ENCODE data around the gene TICAM1.

- TF ChIP-seq, protein P1, sequence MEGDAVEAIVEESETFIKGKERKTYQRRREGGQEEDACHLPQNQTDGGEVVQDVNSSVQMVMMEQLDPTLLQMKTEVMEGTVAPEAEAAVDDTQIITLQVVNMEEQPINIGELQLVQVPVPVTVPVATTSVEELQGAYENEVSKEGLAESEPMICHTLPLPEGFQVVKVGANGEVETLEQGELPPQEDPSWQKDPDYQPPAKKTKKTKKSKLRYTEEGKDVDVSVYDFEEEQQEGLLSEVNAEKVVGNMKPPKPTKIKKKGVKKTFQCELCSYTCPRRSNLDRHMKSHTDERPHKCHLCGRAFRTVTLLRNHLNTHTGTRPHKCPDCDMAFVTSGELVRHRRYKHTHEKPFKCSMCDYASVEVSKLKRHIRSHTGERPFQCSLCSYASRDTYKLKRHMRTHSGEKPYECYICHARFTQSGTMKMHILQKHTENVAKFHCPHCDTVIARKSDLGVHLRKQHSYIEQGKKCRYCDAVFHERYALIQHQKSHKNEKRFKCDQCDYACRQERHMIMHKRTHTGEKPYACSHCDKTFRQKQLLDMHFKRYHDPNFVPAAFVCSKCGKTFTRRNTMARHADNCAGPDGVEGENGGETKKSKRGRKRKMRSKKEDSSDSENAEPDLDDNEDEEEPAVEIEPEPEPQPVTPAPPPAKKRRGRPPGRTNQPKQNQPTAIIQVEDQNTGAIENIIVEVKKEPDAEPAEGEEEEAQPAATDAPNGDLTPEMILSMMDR (IDR thresholded peaks at IDR 0.05), result no peak
- no peak for TF ChIP-seq POLR2A (IDR thresholded peaks at IDR 0.05)
Observed at GRCh38 chr19:4776436-4777211, 54.9 kb downstream of the TICAM1 start.

Measured in thyroid gland (tissue), 4 donors.